GM18511 (cell line): Measurements from ENCODE around the gene PHF1.

ENCODE experiments used
- ATAC-seq: cut with Tn5 transposase; IDR thresholded peaks from one replicate; pipeline ENCODE4 v1.9.1; 2021; ENCODE audit warnings: mild to moderate bottlenecking, moderate library complexity; ENCODE audit not compliant: unreplicated experiment

PHF1 gene

DNA sequence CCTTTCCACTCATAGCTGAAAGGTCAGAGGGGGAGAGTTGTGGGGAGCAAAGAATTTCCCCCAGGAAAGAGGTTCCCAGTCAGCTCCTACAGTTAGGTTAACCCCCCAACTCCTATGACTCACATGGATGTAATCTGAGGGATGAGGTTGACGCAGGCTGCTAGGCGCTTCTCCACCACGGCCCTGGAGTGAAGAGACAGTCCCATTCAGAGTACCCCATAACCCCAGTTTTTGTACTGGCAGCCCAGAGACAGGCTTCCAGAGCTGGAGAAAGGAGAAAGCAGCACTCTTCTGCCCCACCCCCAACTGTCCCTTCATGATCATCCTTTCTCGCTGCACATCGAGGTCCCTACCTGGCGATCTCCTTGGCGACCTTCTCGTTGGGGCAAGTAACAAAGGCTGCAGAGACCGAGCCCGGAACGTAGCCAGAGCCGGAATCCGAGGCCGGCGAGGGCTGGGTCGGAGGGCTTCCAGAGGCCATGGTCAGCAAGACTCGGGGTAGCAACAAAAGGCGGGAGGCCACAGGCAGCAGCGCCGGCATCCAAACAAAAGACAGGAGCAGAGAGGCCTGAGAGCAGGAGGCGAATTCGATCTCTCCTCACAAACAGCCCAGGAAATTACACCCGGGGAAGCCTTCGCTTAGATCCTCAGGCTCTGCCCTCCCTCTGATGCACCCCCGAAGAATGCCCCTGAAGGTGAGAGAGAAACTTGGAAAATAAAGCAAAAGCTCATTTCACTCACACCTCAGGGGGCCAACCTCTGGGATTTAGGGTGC is 6.5 kb downstream of the PHF1 start:
- ATAC-seq: no peak

DNA sequence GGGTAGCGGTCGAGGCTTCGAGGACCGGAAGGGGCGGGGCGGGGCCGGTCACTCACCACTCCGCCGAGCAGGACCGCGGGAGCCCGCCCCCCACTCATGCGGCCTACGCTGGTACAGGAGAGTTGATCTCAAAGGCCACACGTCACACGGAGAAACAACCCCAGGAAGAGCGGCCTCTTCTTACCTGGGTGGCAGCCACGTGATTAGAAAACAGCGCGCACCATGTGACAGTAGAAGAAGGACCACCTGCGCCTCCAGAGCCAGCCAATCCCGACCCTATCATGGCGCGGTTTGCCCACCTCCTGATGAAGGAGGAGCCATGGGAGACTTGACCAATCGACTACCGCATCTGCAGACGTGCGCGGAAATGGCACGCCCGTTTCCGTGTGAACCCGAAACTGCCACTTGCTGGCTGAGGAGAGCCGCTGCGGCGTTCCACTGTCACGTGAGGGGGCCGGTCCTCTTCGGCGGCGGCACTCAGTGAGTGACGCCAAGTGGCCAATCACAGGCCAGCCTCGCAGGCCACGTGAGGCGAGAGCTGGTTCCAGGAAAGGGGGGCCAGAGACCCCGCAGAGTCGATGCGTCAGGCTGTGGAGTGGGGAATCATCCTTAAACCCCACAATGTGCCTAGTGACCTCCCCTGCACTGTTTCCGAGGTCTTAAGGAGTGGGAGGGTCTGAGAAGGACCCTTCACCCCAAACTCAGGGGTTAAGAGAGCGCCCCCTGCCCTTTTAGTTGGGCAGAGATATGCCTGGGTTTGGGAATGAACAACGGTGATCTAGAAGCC is 7.3 kb downstream of the PHF1 start, which contains the start of gene CUTA:
CUTA (minus strand) TSS at position 205 of the 787 bp plus-strand sequence; CDS start at position 98, 107 bp downstream.
- peak; percentile 90 for ATAC-seq

DNA sequence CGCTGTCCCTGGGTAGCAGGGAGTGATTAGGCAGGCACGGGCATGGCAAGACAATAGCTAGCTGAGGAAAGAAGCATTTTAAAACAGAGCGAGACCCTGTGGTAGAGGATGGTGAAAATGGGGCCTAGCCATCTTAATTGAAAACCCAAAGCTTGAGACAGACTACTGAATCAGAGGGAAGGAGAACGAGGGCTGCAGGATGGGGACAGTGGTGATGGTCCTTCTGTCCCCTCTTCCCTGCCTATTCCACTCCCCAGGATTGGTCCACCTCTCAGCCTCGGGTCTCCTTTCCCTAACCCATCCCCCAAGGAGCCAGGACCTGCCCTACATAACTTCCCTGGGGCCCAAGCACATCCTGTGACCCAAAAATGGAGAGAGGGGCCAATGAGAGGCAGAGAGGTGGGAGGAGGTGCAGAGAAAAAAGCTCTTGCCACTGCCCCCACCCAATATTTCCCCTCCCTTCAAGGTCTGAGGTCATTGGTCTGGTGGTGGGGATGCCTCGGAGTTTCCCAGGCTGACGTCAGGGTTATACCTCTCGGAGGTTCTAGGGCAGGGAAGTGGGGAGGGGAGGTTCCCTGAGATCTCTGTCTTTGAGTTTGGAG is 8.0 kb downstream of the PHF1 start:
- ATAC-seq: no peak

DNA sequence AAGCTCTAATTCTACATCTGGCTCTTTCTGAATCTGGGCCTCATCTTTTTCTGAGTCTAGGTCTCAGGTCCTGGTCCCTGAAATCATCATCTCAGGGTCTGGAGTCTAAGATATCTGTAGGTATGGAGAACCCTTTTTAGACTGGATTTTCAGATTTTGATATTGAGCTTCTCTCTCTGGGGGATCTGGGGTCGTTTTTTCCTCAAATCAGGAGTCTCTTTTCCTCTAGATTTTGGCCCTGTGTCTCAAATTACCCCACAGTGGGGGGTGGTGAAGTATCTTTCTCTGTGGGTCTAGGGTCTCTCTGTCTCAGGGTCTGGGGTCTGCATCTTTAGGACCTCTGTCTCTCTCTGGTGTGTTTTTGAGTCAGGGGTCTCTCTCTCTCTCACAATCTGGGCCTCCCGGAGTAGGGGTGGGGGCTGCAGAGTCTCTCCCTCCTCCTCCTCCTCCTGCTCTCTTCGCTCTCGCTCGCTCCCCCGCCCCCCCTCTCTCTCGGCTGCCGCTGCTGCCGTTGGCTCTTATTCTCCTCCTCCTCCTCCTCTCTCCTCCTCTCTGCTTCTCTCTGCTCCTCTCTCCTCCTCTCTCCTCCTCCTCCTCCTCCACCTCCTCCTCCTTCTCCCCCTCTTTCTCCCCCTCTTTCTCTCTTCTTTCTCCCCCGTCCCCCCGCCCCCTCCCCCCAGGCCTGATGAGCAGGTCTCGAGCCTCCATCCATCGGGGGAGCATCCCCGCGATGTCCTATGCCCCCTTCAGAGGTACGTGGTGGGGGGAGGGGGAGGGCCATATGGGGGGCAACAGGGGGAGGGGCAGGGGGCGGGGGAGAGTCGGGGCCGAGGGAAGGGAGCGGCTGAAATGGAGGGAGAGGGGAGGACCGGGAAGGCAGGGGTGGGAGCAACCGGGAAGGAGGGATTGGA is 9.0 kb downstream of the PHF1 start, which contains the start of gene SYNGAP1:
SYNGAP1 (plus strand) TSS at position 486 of the 911 bp plus-strand sequence; CDS start at position 686, 200 bp downstream.
- no peak for ATAC-seq

DNA sequence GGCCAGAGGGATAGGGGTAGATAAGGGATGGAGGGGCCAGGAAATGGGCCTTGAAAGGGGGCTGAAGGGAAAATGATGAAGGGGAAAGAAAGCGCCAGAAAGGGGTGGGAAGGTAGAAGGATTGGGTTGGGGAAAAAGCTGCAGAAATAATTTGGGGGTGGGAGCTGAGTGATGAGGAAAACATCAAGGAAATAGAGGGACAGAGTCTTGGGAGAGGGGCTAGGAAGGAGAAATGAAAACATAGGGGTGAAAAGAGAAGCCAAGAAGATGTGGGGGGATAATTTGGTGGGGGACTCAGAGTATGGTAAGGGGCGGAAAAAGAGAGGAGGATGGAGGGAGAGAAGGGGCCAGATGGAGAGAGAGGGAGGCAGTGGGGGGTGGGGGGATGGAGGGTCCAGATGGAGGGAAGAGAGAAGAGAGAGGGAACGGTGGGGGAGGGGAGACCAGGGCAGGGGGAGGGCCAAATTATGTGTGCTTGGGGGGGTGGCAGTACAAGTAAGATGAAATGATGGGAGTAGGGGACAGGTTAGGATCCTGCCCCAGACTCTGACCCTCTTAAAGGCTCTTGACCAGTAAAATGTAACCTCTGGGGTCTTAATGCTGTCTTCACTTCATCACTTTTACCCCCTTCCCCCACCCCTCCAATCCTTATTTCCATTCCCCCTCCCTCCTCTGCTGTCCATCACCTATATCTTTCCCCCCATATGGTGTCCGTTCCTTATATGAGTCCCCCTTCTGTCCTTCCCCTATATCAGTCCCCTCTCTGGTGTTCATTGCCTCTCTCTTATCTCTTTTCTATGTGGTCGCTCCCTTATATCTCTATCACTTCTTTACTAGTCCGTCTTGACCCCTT is 9.9 kb downstream of the PHF1 start:
- ATAC-seq: no peak

DNA sequence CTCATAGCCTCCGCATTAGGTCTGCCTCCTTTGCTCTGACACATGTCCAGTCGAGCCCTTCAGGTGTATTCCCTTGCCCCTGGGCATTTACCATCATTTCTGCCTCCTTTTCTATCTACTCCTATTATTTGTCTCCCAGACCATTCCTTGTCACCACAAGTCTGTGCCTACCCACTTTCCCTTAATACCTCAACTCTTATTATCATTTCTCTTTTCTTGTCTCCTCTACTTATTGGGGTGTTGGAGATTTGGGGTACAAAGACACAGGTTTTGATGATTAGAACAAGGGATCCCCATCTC is 10.5 kb downstream of the PHF1 start:
- ATAC-seq: no peak

- ATAC-seq: no peak
Measured at GRCh38 chr6:33423777-33424176, 13.0 kb downstream of the PHF1 start.

- no peak for ATAC-seq
Measured at GRCh38 chr6:33424855-33425667, 14.2 kb downstream of the PHF1 start.

DNA sequence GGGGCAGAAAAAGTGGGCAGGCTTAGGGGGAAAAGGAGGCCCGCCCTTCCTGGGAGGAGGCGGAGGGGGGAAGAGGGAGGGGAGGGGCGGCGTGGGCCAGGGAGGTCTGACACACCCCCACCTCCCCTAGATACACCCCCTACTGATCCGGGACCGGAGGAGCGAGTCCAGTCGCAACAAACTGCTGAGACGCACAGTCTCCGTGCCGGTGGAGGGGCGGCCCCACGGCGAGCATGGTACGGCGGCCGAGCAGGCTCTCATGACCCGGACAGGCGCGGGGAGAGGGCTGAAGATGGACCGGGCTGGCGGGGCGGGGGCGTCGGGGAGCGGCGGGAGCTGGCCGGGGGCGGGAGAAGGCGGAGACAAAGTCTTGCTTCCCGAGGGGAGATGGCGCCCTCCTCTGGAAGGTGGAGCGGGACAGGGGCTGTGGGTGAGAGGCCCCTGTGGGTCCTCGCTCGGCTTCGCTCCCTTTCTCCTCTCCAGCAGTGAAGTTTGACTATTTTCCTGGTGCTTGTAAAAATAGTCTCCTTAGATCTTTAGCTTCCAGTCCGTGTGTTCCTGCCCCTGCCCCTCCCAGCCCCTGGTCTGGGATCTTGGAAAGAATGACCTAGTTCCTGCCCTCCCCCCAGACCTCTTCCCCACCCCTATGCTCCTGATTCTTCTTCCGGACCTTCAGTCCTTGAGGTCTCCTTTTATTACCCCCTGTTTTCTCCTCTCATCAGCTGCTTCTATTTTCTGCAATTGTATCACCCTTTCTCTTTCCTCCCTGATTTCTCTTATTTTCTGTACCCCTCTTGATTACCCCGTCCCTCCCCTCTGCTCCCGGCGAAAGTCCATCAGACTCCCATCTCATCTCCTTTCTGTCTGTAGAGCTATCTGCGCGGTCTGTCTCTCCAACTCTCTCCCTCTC is 15.1 kb downstream of the PHF1 start:
- peak; percentile 58 for ATAC-seq

GRCh38 chr6:33426590-33427511 is 16.0 kb downstream of the PHF1 start:
- ATAC-seq: no peak

- ATAC-seq: no peak
Measured at GRCh38 chr6:33427585-33428223, 16.9 kb downstream of the PHF1 start.

GRCh38 chr6:33428224-33428965 is 17.6 kb downstream of the PHF1 start:
- ATAC-seq: no peak

- no peak for ATAC-seq
Measured at GRCh38 chr6:33428966-33429749, 18.3 kb downstream of the PHF1 start.

DNA sequence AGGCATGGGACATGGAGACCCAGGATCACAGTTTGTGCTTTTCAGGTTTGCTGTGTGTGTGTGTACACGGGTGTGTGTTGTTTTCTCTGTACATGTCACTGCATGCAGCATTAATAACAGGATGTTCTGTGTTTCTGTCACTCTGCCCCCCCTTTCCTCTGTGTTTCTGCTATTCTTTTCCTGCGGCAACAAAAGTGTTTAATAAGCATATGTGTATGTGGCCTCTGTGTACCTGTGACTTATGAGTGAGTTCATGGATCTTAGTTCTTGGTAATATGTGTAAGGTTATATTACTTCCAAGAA is 18.9 kb downstream of the PHF1 start:
- no peak for ATAC-seq

DNA sequence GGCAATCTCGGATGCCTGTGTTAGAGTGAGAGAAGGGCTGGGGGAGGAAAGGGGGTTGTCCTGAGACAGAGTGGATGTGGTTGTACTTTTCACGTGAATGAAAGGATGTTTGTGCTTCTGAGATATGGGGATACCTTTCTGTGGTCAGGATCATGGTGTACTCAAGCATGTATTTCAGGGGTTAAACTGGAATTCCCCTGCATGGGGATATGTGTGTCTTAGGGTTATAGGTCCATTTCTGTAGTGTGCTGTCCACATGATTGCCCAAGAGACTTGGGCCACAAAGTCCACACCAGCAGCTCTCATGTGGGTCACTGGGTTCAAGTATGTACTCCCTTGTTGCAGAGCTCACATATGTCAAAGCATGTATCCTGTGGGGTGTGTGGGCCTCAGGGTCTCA is 19.5 kb downstream of the PHF1 start:
- no peak for ATAC-seq
